Stimulated activated CD4-positive, alpha-beta T cell treated with anti-CD3 and anti-CD28 coated beads, Interleukin-4, amount 100 ng/mL, for 24 hours (primary cell): ENCODE data around the gene CIAPIN1.

Experiments
- DNase-seq: peaks from one replicate; pipeline ENCODE4 v3.0.0-alpha.2; 2020

Gene CIAPIN1

GRCh38 chr16:57381791-57382534 is 65.2 kb downstream of the CIAPIN1 start:
- DNase-seq, result no peak

- no peak for DNase-seq
These were observed 66.3 kb downstream of the CIAPIN1 start for GRCh38 chr16:57380671-57381462.

GRCh38 chr16:57379579-57379978 is 67.6 kb downstream of the CIAPIN1 start:
- no peak for DNase-seq
